Caki2 (cell line): ENCODE data around the gene SLC66A1. TPM values are rescaled to one million over a fixed set of nuclear protein-coding genes. Genes with fewer than 3 reads are reported as not detected.

Source experiments
- DNase-seq: peaks from one replicate; pipeline ENCODE4 v3.0.0-alpha.2; 2015; ENCODE audit warnings: low read depth
- in situ Hi-C: cut with HindIII; loops from 2 replicates; pipeline ENCODE4 v1.10.0; 2016; ENCODE audit warnings: low sequenced_read_pairs, low pct_unique_long_range_greater_than_20kb, mixed read lengths
- total RNA-seq: library from RNA; depleted of rRNA; stranded (reverse); fragments of >200 nt; shearing (Covaris generic); gene quantifications from 2 replicates; pipeline ENCODE4 v1.2.3, GENCODE V29; 2014; ENCODE audit warnings: low replicate concordance

The SLC66A1 gene
- total RNA-seq, 1 experiment from 2014 or later = 35.2 TPM

DNA sequence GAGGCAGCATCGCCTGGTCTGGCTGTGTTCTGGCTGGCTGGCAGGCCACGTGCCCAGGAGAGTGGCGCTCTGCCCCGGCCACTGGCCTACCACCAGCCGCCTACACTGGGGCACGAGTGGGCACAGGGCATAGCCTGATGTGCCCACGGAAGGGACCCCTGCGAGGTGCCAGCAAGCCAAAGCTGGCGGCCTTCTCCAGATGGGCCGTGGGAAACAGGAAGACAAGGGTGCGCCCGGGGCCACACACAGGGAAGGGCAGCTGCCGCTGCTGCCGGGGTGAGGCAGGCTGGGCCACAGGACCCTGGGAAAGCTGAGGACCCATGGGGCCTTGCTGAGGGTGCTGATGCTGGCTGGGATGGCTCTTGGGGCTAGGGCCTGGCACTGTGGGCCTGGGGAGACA lies 40.7 kb downstream of the SLC66A1 start:
- in situ Hi-C loops = no loop called here
- no peak for DNase-seq

- in situ Hi-C loops = no loop called here
These were observed 41.5 kb downstream of the SLC66A1 start for GRCh38 chr1:19353596-19353995.

GRCh38 chr1:19354531-19354981 lies 42.4 kb downstream of the SLC66A1 start:
- in situ Hi-C loops = no loop called here
- DNase-seq = no peak

More at GRCh38 chr1:19353596-19353995, 41.5 kb downstream of the SLC66A1 start:
- no peak for DNase-seq

- in situ Hi-C loops = no loop called here
- no peak for DNase-seq
These were observed 44.1 kb downstream of the SLC66A1 start for GRCh38 chr1:19356266-19356665.

DNA sequence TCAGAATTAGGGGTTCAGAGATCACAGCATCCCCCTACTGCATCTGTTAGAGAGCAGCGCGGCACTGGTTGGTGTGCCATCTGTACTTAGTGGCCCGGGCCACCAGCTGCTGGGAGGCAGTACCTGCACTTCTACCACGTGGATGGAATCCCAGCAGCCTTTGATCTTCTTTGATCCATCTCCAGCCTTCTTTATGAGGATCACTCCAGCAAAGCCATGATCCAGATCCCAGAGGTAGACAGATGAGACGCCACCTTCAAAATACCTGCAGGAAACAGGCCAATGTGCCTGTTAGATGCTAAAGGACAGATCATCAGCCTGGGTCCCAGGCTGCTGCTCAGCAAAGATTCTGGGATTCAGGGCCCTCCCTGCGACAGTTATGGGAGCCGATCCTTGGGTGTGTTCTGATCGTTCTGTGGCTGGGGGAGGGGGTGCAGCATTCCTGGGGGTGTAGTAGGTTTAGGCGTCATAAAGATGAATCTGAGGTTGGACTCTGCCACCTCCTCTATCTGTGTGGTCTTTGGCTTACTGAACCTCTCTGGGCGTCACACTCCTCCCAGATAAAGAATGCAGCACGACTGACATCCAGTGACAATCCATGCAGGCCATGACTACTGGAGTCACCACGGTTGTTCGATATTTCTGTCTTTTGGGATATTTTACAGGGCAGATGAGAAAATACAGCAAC lies 45.3 kb downstream of the SLC66A1 start:
- in situ Hi-C loops = no loop called here

GRCh38 chr1:19358710-19359109 lies 46.6 kb downstream of the SLC66A1 start:
- in situ Hi-C loops = no loop called here
- no peak for DNase-seq

More for the DNA sequence above, 45.3 kb downstream of the SLC66A1 start:
- DNase-seq = no peak

GRCh38 chr1:19359357-19359756 lies 47.2 kb downstream of the SLC66A1 start:
- in situ Hi-C loops = no loop called here
- no peak for DNase-seq

DNA sequence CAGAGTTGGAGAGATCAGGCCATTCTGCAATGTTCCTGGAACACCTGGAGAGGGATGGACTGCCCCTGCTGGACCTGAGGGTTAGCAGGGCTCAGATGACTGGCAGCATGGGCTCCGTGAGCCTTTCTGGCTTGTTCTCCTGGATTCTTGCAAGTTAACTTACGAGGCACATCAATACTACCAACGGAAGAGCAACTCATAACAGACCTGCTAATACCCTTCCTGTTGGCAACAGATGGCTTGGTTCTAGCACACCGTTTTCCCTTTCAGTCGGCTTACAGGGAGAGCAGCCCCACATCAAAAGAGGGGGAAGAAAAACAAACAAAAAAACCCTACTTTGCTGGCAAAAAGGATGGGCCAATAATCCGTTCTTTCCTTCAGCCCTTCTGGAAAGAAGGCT lies 47.9 kb downstream of the SLC66A1 start:
- DNase-seq = no peak
- in situ Hi-C loops = no loop called here

DNA sequence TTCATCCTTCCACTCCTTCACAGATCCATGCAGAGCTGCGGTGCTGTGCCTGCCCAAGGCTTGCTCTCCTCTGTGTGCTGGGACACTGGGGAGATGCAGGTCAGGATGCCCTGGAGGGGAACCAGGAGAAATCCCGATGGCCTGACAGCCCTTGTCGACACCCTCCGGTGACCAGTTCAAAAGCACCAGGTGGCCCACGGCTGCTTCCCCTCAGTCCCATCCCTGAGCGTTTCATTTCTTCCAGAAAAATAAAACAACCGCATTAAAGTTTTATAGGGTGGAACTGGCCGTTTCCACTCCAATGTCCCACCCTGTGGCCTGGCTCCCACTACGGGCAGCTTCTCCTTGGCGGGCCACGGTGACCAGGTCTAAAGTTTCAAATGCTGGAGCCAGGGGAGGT lies 48.3 kb downstream of the SLC66A1 start:
- in situ Hi-C loops = no loop called here
- no peak for DNase-seq

- in situ Hi-C loops = no loop called here
These were observed 48.9 kb downstream of the SLC66A1 start for GRCh38 chr1:19360843-19361610.

GRCh38 chr1:19361611-19362147 lies 49.6 kb downstream of the SLC66A1 start:
- in situ Hi-C loops = no loop called here
- no peak for DNase-seq

More at GRCh38 chr1:19360843-19361610, 48.9 kb downstream of the SLC66A1 start:
- no peak for DNase-seq

GRCh38 chr1:19363536-19364152 lies 51.5 kb downstream of the SLC66A1 start:
- no peak for DNase-seq
- in situ Hi-C loops = no loop called here

GRCh38 chr1:19365721-19366120 lies 53.6 kb downstream of the SLC66A1 start:
- no peak for DNase-seq
- in situ Hi-C loops = no loop called here

DNA sequence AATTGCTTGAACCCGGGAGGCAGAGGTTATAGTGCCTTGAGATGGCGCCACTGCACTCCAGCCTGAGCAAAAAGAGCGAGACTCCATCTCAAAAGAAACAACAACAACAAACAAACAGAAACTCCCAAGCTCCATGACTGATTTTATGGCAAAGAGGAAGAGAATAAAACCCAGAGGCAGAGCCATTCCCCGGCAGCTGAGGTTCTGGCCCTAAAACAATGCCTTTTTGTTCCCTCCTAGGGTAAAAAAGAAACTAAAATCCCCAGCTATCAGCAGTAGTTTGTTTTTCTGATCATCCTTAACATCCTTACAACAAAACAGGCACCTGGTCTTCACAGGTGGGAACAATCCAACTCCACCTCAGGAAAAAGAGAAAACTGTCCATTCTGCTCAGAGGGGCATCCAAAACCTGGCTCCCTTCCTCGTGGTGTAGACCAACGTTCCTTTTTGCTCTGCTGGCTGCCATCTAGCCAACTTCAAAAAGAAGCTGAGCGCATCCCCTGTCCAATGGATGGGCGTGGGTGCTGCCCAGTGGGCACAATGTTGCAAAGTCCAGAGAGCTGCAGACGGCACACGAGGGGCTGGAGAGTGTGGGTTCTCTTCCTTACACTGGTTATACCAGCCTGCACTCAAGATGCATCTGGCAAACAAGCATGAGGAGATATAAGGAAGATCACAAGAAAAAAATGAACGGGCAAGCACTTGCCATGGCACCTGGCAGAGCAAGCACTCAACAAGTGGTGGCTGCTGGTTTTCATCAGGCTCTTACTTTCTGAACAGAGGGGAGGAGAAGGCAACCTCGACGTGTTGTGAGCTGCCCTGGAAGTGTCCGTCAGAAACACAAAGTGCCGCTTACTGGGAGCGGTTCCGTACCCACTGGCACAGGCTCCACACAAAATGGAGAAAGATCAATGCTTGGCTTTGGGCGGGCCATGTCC lies 54.7 kb downstream of the SLC66A1 start:
- in situ Hi-C loops = no loop called here
- DNase-seq = no peak

GRCh38 chr1:19367584-19368041 lies 55.5 kb downstream of the SLC66A1 start:
- in situ Hi-C loops = no loop called here
- no peak for DNase-seq

- in situ Hi-C loops = no loop called here
- no peak for DNase-seq
These were observed 55.9 kb downstream of the SLC66A1 start for GRCh38 chr1:19368050-19368449.

GRCh38 chr1:19368964-19369363 lies 56.8 kb downstream of the SLC66A1 start:
- DNase-seq = no peak
- in situ Hi-C loops = no loop called here
